D721Med (cell line): ENCODE results near the gene CHRM2.

Experiments
- DNase-seq: peaks from one replicate; pipeline ENCODE4 v3.0.0; 2011; ENCODE audit warnings: low spot score; ENCODE audit not compliant: insufficient read length
- FAIRE-seq: peaks from 2 replicates; lab custom pipeline; 2011; peaks lifted over from hg19 to GRCh38; lab: Jason Lieb, UNC
- CTCF ChIP-seq: IDR thresholded peaks from 2 replicates; pipeline ENCODE4 v1.5.1; 2012; ENCODE audit warnings: mild to moderate bottlenecking, control low read depth; ENCODE audit not compliant: insufficient read depth; ENCODE audit errors: missing control alignments

The CHRM2 gene

GRCh38 chr7:137026176-137026500, 157.7 kb downstream of the CHRM2 start:
- FAIRE-seq (no peak), DNase-seq (no peak)
- TF ChIP-seq CTCF, result no peak

GRCh38 chr7:137032436-137032835, 164.0 kb downstream of the CHRM2 start:
- TF ChIP-seq CTCF, result no peak
- FAIRE-seq (no peak), DNase-seq (no peak)

- TF ChIP-seq CTCF, result no peak
- FAIRE-seq (no peak), DNase-seq (no peak)
These were observed 168.3 kb downstream of the CHRM2 start for GRCh38 chr7:137036768-137037167.

GRCh38 chr7:137038706-137039105, 170.3 kb downstream of the CHRM2 start:
- FAIRE-seq, result no peak
- no peak for TF ChIP-seq CTCF
- DNase-seq, result no peak

GRCh38 chr7:137040745-137041144, 172.3 kb downstream of the CHRM2 start:
- DNase-seq, result no peak
- TF ChIP-seq CTCF, result no peak
- no peak for FAIRE-seq

- FAIRE-seq, result no peak
- DNase-seq, result no peak
- TF ChIP-seq CTCF, result no peak
These were observed 177.1 kb downstream of the CHRM2 start for GRCh38 chr7:137045573-137045972.

GRCh38 chr7:137069249-137069963, 201.0 kb downstream of the CHRM2 start:
- no peak for TF ChIP-seq CTCF
- DNase-seq (no peak), FAIRE-seq (peak; percentile 69)
